Measurements from ENCODE around the gene TMEM98. TPM values are rescaled to one million over a fixed set of nuclear protein-coding genes. Genes with fewer than 3 reads are reported as not detected.

TMEM98 gene
- polyA plus RNA-seq, 2 of the 4 experiments (the other 2 are of a cell fraction): 46.6 to 61.0 TPM

GRCh38 chr17:32880671-32881453 lies 47.1 kb upstream of the TMEM98 start:
- ATAC-seq (no peak), FAIRE-seq (no peak), DNase-seq (ENCODE audit: low read depth in 1 of 2, low spot score in 1 of 2) (no peak)
- peaks cover 7% of the 10 kb centered on the region; the same call in 1 of the 3 replicates for H3K4me1 ChIP-seq
- ChIA-PET CTCF (interaction anchor here (0.6 to 12.1 kb wide), 3 partner anchors 14 to 102 kb away, joined by 3 to 205 read pairs (median 3); no protein-coding TSS in a partner anchor), POLR2A (no interaction called here)
- no peaks in the 10 kb centered on the region for H3K9me3 ChIP-seq
- WGBS (ENCODE audit: missing lambda C conversion rate): 63% methylated on average over 6 of the region's 6 CpGs
- TF ChIP-seq TFCP2L1 (CRISPR knock-in tag; IDR thresholded peaks at IDR 0.05) (no peak), FOSL2 (IDR thresholded peaks at IDR 0.05) (no peak), FOSL2 (CRISPR knock-in tag; IDR thresholded peaks at IDR 0.05) (no peak), ZSCAN20 (CRISPR knock-in tag; IDR thresholded peaks at IDR 0.05) (no peak), CBX8 (IDR thresholded peaks at IDR 0.05) (no peak), PBX3 (IDR thresholded peaks at IDR 0.05) (no peak), CTCF (IDR thresholded peaks at IDR 0.05) (no peak), NR3C1 (IDR thresholded peaks at IDR 0.05) (no peak), USF2 (IDR thresholded peaks at IDR 0.05) (no peak), JUNB (IDR thresholded peaks at IDR 0.05) (no peak), CEBPB (IDR thresholded peaks at IDR 0.05) (no peak), HMGXB4 (CRISPR knock-in tag; IDR thresholded peaks at IDR 0.05; ENCODE audit: borderline replicate concordance) (no peak), ZNF302 (CRISPR knock-in tag; IDR thresholded peaks at IDR 0.05) (no peak)
- no peak overlapping the region for H3K27ac ChIP-seq
- no peak overlapping the region for H3K4me3 ChIP-seq
- H3K4me2 ChIP-seq: no peak overlapping the region

GRCh38 chr17:32882029-32882428 lies 45.9 kb upstream of the TMEM98 start:
- no peak for DNase-seq (ENCODE audit: low read depth in 1 of 2, low spot score in 1 of 2)
- Histone ChIP-seq H3K4me2 (no peak overlapping the region), H3K4me1 (0 out of 3 replicates have a peak, but pooled peaks cover 4% of the 10 kb centered on the region), H3K4me3 (no peak overlapping the region), H3K9me3 (no peaks in the 10 kb centered on the region), H3K27ac (no peak overlapping the region)
- FAIRE-seq: no peak
- POLR2A ChIA-PET: no interaction called here
- 61% methylated on average over 6 of the region's 6 CpGs for WGBS (ENCODE audit: missing lambda C conversion rate)
- CTCF ChIA-PET: interaction anchor here (1.2 to 12.1 kb wide), 2 partner anchors 55 to 103 kb away, joined by 3 to 205 read pairs; no protein-coding TSS in a partner anchor
- no peak for ATAC-seq
- no peak for TF ChIP-seq NR3C1 (IDR thresholded peaks at IDR 0.05)
- TF ChIP-seq CTCF (IDR thresholded peaks at IDR 0.05): no peak
- TF ChIP-seq RFX5 (IDR thresholded peaks at IDR 0.05): no peak
- TF ChIP-seq CHD2 (IDR thresholded peaks at IDR 0.05; ENCODE audit: low read length, partially characterized antibody): no peak
- no peak for TF ChIP-seq NFE2L2 (conservative IDR thresholded peaks at IDR 0.05; ENCODE audit: low read length)
- no peak for TF ChIP-seq POLR2AphosphoS2 (conservative IDR thresholded peaks at IDR 0.05; ENCODE audit: low read length)

Measured in A549 (cell line).